HG02981 (cell line): ENCODE measurements around the gene EPAS1.

Source experiments
- ATAC-seq: cut with Tn5 transposase; IDR thresholded peaks from one replicate; pipeline ENCODE4 v1.9.1; 2021; ENCODE audit warnings: mild to moderate bottlenecking, moderate library complexity; ENCODE audit not compliant: unreplicated experiment

Gene EPAS1

GRCh38 chr2:46319711-46320110, 22.5 kb downstream of the EPAS1 start:
- no peak for ATAC-seq

- no peak for ATAC-seq
Measured at GRCh38 chr2:46320141-46320567, 22.9 kb downstream of the EPAS1 start.

DNA sequence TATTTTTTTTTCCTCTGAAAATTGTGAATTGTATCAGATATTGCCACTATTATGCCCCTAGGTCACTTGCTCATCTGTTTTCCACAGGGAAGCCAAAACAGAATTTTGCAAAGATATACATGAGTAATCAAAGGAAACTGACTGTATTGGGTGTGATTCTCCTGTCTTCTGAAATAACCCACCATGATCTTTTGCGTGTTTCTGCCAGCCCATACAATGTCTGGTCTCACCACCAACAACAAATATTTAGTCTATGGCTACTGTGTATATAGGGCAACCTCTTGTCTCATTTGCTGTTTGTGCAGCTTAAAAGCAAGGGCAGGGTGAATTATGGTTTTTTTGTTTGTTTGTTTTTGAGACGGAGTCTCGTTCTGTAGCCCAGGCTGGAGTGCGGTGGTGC, 26.5 kb downstream of the EPAS1 start:
- no peak for ATAC-seq

- no peak for ATAC-seq
Measured at GRCh38 chr2:46325182-46325928, 28.1 kb downstream of the EPAS1 start.

DNA sequence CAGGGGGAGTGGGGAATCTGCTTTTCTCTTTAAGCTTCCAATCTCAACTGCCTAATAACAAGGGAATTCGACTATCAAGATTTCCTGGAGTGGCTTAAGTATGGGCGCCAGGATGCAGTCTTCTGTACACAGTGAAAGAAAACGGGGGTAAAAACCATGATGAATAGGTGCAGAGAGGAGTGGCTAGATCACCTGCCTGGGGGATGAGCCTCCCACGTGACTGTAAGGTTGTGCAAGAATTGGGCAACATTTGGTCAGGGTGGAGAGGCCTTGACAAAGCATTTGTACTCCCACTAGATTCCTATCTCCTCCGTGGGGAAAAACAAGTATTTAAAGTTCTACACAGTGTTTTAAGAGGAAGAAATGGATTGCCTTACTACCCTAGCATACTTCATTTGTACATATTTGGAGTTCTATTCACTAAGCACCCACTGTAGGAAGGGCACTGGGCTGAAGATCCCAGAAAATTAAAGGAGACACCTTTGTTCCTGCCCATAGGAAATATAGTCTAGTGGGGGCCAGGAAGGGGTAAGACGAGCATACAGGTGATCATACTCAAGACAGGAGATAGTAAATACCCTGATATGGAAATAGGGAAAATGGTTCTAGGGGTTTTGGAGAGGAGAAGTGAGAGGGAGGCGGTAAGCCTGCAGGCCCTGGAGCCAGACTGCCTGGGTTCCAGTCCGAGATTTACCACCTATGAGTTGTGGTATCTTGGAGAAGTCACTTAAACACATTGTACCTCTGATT, 29.2 kb downstream of the EPAS1 start:
- no peak for ATAC-seq

DNA sequence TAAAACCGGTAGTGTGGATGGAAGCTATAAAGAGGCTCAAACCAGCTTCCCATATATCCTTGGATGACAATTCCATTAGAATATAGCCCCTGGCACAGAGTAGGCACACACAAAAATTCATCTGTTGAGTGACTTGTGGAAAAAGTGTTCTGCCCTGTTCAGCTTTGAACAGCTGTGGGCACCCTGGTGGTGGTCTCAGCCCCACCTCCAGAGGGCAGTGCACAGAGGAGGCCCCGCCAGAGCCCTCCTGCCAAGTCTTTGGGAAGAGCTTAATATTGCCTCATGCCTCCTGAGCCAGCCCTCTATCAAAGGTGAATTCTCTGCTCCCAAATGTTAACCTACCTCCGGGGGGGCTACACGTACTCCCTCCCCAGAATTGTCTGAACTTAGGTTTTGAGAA, 30.4 kb downstream of the EPAS1 start:
- ATAC-seq = no peak

- ATAC-seq = no peak
Measured at GRCh38 chr2:46328291-46328690, 31.1 kb downstream of the EPAS1 start.

- ATAC-seq = no peak
Measured at GRCh38 chr2:46328829-46329228, 31.6 kb downstream of the EPAS1 start.

- no peak for ATAC-seq
Measured at GRCh38 chr2:46329340-46329739, 32.1 kb downstream of the EPAS1 start.

- no peak for ATAC-seq
Measured at GRCh38 chr2:46329803-46330775, 32.9 kb downstream of the EPAS1 start.

- no peak for ATAC-seq
Measured at GRCh38 chr2:46331109-46331766, 34.0 kb downstream of the EPAS1 start.

DNA sequence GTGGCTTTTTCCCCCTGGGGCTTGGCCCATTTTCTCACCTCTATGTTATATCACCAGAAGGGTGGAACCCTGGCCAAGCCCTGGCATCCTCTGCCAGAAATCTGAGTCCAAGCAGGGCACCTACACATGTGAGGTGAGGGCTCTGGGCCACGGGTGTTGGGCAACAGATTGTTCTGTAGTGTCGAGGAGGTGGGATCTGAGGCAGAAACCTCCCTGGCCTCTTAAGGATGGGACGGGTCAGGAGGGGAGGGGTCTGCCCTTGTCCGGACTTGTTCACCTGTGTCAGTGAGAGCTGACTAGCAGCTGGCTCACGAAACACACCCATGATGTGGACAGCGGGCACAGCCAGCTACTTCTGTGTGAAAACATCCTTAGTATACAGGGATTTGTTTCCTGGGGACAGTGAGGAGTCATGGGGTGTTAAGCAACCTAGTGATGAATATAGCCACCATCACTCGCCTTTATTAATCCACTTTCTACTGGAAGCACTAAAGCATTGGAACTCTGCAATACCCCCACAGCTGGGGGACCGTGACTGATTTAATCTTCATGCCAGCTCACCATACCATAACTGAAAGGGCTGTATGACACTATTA, 35.6 kb downstream of the EPAS1 start:
- ATAC-seq = no peak

GRCh38 chr2:46333912-46334311, 36.7 kb downstream of the EPAS1 start:
- ATAC-seq = no peak

DNA sequence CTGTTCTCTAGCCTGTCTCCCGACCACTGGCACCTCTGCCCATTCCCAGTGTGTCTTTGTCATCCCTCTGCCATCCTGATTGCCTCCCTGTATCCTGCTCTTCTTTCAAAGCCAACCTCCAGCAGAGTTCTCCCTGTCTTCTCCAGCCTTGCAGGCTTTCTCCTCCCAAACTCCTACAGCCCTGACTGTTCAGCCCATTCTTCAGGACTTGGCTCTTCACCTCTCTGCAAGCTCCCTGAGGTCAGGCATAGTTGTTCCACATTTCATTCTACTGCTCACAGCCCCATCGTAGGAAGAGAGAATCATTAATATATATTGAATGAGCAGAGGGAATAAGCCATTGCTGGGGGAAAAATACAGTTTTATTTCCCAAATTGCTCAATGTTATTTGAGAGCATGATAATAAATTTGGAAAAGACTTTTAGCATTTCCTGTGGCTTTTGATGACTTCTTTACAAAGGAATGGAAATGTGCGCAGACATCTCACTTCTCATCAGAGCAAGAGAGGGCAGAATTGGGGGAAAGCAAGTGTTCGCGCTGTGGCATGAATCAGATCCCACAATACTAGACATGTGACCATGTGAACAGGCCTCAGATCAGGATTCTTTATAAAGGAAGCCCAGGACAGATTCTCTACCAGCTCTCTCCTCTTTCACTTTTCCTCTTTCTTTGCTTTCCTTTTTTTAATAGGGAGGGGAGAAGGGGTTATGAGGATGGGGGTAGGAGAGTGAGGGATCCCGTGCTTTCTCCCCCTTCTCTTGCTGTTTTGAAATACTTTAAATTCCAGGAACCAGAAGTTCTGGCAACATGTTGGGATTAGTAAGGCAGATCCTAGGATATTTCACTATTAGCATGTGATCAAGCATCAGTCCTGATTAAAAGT, 37.4 kb downstream of the EPAS1 start:
- no peak for ATAC-seq

DNA sequence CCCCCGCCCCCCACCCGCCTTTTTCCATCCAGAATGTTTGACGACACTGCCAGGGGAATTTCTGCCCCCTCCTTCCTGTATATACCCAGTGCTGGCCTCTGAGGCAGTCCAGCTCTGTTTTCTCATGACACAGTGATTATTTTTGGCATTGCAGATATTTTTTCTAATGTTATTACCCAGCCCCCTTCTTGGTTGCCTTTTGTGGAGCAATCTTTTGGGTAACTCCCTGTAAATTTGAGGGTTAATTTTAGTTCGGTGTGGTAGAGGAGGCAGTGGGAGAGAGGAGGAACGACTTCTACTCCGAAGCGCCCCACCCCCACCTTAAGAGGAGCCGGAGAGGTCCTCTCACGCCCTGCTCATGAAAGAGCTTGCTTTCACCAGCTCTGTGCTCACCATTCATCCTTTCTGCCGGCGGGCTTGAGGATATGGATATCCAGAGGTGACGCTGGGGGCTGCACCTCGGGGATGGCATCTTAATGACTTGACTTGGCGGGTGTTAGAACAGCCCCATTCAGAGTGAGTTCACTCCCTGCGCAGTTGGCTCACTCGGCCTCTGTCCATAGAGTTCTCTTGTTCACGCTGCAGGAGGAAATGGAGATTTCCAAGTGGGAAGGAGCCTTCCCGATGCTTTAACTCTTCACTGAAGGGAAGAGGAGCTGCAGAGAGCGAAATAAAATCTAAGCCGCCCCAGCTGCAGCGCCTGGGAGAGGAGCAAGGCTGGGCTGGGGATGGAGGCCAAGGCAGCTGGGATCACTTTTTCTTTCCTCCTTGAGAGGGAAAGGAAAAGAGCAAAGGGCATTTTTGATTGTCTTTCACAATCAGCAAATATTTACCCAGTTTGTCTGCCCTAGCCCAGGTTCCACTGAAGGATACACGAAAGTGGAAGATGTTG, 38.4 kb downstream of the EPAS1 start:
- ATAC-seq = no peak

DNA sequence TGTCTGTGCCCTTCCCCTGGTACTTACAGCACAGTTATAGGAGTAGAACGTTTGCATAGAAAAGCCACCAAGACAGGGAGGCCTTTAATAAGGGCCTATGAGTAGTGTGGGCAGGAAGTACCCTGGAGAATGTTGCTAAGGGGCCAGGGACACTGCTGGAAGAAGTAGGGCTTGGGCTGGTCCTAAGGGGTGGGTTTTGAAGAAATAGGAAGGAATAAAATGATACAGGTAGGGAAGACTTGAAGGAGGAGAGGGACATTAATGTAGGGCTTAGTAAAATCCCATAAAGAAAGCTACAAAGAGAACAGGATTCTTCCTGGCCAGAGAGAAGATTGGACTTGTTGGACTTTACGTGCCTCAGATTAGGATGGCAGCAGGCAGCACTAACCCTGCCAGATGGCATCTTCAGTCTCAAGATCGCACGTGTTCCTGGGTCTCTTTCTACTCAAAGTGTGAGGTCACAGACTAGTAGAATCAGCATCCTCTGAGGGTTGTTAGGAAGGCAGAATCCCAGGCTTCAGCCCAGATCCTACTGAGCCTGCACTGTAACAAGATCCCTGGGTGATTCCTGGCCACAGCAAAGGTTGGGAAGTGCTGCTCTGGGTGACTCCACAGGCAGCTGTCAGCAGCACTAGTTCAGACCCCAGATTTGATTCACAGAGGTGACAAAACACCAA, 39.2 kb downstream of the EPAS1 start:
- no peak for ATAC-seq

GRCh38 chr2:46337208-46337994, 40.2 kb downstream of the EPAS1 start:
- no peak for ATAC-seq
